IgD-negative memory B cell (primary cell): Measurements from ENCODE around the gene SIL1. TPM values are rescaled to one million over a fixed set of nuclear protein-coding genes. Genes with fewer than 3 reads are reported as not detected.

Experiments
- H3K27ac Mint-ChIP-seq, 3 donors: one replicate each; pipeline ENCODE4 v1.8.0; 2020 to 2022; ENCODE audit warnings: mild to moderate bottlenecking in 3 of 3, mixed read lengths in 3 of 3, moderate library complexity in 1 of 3
- H3K27me3 Mint-ChIP-seq: one replicate; pipeline ENCODE4 v1.8.0; 2021; ENCODE audit warnings: mixed read lengths
- H3K36me3 Mint-ChIP-seq: one replicate; pipeline ENCODE4 v1.8.0; 2020; ENCODE audit warnings: mild to moderate bottlenecking, mixed read lengths
- H3K4me1 Mint-ChIP-seq, 3 donors: one replicate each; pipeline ENCODE4 v1.8.0; 2020 to 2022; ENCODE audit warnings: mixed read lengths in 3 of 3, mild to moderate bottlenecking in 1 of 3
- H3K4me3 Mint-ChIP-seq, 4 donors: one replicate each; pipeline ENCODE4 v1.8.0; 2020 to 2022; ENCODE audit warnings: mild to moderate bottlenecking in 4 of 4, mixed read lengths in 4 of 4, moderate library complexity in 3 of 4
- H3K9me3 Mint-ChIP-seq, 3 donors: one replicate each; pipeline ENCODE4 v1.8.0; 2020 to 2021; ENCODE audit warnings: mixed read lengths in 3 of 3, mild to moderate bottlenecking in 1 of 3
- polyA plus RNA-seq: library from polyadenylated mRNA; unstranded; fragments of 300-500 nt; fragmentation: Illumina TruSeq; gene quantifications from one replicate; pipeline ENCODE4 v1.2.3, GENCODE V29; 2021

SIL1 gene
- polyA plus RNA-seq, 1 donor from 2014 or later: 17.9 TPM

GRCh38 chr5:138910546-138911185 lies 287.5 kb downstream of the SIL1 start:
- Mint-ChIP-seq H3K36me3 (peaks cover 7% of the 10 kb centered on the region), H3K27me3 (no peaks in the 10 kb centered on the region), H3K4me3 (no peak overlapping the region), H3K4me1 (peaks cover 0 to 4% (median 3%) of the 10 kb centered on the region in 3 donors), H3K27ac (peak overlapping the region in 1 of 3 donors; percentile 14), H3K9me3 (no peaks in the 10 kb centered on the region)

GRCh38 chr5:138909734-138910133 lies 288.4 kb downstream of the SIL1 start:
- no peak overlapping the region for H3K4me3 Mint-ChIP-seq
- no peaks in the 10 kb centered on the region for H3K9me3 Mint-ChIP-seq
- H3K27ac Mint-ChIP-seq: no peak overlapping the region
- H3K27me3 Mint-ChIP-seq: no peaks in the 10 kb centered on the region
- peaks cover 0 to 4% (median 1%) of the 10 kb centered on the region in 3 donors for H3K4me1 Mint-ChIP-seq
- H3K36me3 Mint-ChIP-seq: peaks cover 7% of the 10 kb centered on the region

GRCh38 chr5:138905541-138905940 lies 292.6 kb downstream of the SIL1 start:
- peaks cover 0 to 4% (median under 1%) of the 10 kb centered on the region in 3 donors for H3K4me1 Mint-ChIP-seq
- no peak overlapping the region for H3K27ac Mint-ChIP-seq
- H3K27me3 Mint-ChIP-seq: no peaks in the 10 kb centered on the region
- H3K4me3 Mint-ChIP-seq: no peak overlapping the region
- H3K9me3 Mint-ChIP-seq: no peaks in the 10 kb centered on the region
- peaks cover 22% of the 10 kb centered on the region for H3K36me3 Mint-ChIP-seq

GRCh38 chr5:138903130-138903775 lies 294.9 kb downstream of the SIL1 start:
- H3K4me3 Mint-ChIP-seq: no peak overlapping the region
- H3K27ac Mint-ChIP-seq: peak overlapping the region in 1 of 3 donors; percentile 52
- H3K4me1 Mint-ChIP-seq: peaks cover 0 to 1% (median 0%) of the 10 kb centered on the region in 3 donors
- H3K9me3 Mint-ChIP-seq: no peaks in the 10 kb centered on the region
- no peaks in the 10 kb centered on the region for H3K27me3 Mint-ChIP-seq
- peaks cover 24% of the 10 kb centered on the region for H3K36me3 Mint-ChIP-seq

GRCh38 chr5:138901716-138902115 lies 296.5 kb downstream of the SIL1 start:
- Mint-ChIP-seq H3K27me3 (no peaks in the 10 kb centered on the region), H3K4me3 (no peak overlapping the region), H3K36me3 (peaks cover 26% of the 10 kb centered on the region), H3K9me3 (no peaks in the 10 kb centered on the region), H3K4me1 (peaks cover 0 to 1% (median 0%) of the 10 kb centered on the region in 3 donors), H3K27ac (no peak overlapping the region)

GRCh38 chr5:138900281-138900965 lies 297.7 kb downstream of the SIL1 start:
- Mint-ChIP-seq H3K4me1 (peaks cover 0 to 1% (median 0%) of the 10 kb centered on the region in 3 donors), H3K4me3 (no peak overlapping the region), H3K9me3 (no peaks in the 10 kb centered on the region), H3K27me3 (no peaks in the 10 kb centered on the region), H3K27ac (peak overlapping the region in 1 of 3 donors; percentile 19), H3K36me3 (peaks cover 26% of the 10 kb centered on the region)

GRCh38 chr5:138898742-138899141 lies 299.4 kb downstream of the SIL1 start:
- Mint-ChIP-seq H3K27me3 (no peaks in the 10 kb centered on the region), H3K36me3 (peaks cover 28% of the 10 kb centered on the region), H3K27ac (no peak overlapping the region), H3K9me3 (no peaks in the 10 kb centered on the region), H3K4me3 (no peak overlapping the region), H3K4me1 (peaks cover 0 to 1% (median 0%) of the 10 kb centered on the region in 3 donors)

GRCh38 chr5:138898299-138898698 lies 299.9 kb downstream of the SIL1 start:
- no peak overlapping the region for H3K27ac Mint-ChIP-seq
- H3K4me1 Mint-ChIP-seq: peaks cover 0 to 1% (median 0%) of the 10 kb centered on the region in 3 donors
- peaks cover 26% of the 10 kb centered on the region for H3K36me3 Mint-ChIP-seq
- H3K4me3 Mint-ChIP-seq: no peak overlapping the region
- no peaks in the 10 kb centered on the region for H3K9me3 Mint-ChIP-seq
- no peaks in the 10 kb centered on the region for H3K27me3 Mint-ChIP-seq

Other genes starting within 250 kb of the SIL1 start
- gene MATR3, start 95.4 kb upstream of the SIL1 start, polyA plus RNA-seq: 346 TPM
- 240 TPM for gene PAIP2, start 143.5 kb upstream of the SIL1 start, polyA plus RNA-seq
- not detected for gene SLC23A1, start 184.9 kb upstream of the SIL1 start, polyA plus RNA-seq
- 193 TPM for gene MZB1, start 191.5 kb upstream of the SIL1 start, polyA plus RNA-seq
- 1.5 TPM for gene PROB1, start 196.7 kb upstream of the SIL1 start, polyA plus RNA-seq
- 4.7 TPM for gene SPATA24, start 205.7 kb upstream of the SIL1 start, polyA plus RNA-seq
- 5.1 TPM for gene DNAJC18, start 241.2 kb upstream of the SIL1 start, polyA plus RNA-seq